Tibial artery (tissue), 4 donors: Measurements from ENCODE around the gene GOLGA2.

Experiments
- DNase-seq, 2 donors: peaks; one replicate each; pipeline ENCODE4 v3.0.0-alpha.2; 2019
- H3K27ac ChIP-seq, 2 donors: fragments of 200-600 bp; sonication (generic) in 1 of 2; 1 replicate in 1 of 2; 2 replicates in 1 of 2; pipeline ENCODE4 v1.5.1; 2018 to 2019; ENCODE audit warnings: mild to moderate bottlenecking in 1 of 2
- H3K27me3 ChIP-seq, 2 donors: fragments of 200-600 bp; sonication (generic) in 1 of 2; one replicate each; pipeline versions ENCODE4 v1.5.1 to v1.6.0; 2016 to 2019
- H3K36me3 ChIP-seq, 3 donors: fragments of 200-600 bp; sonication (generic) in 2 of 3; one replicate each; pipeline ENCODE4 v1.5.1; 2016 to 2019; ENCODE audit warnings: mild to moderate bottlenecking in 2 of 3
- H3K4me1 ChIP-seq, 4 donors: fragments of 200-600 bp; sonication (generic) in 2 of 4; 1 replicate in 3 of 4; 2 replicates in 1 of 4; pipeline ENCODE4 v1.5.1; 2016 to 2019
- H3K4me3 ChIP-seq, 2 donors: fragments of 200-600 bp; sonication (generic) in 1 of 2; 1 replicate in 1 of 2; 2 replicates in 1 of 2; pipeline ENCODE4 v1.5.1; 2018 to 2019; ENCODE audit warnings: mild to moderate bottlenecking in 2 of 2
- H3K9me3 ChIP-seq, 3 donors: fragments of 200-600 bp; sonication (generic) in 1 of 3; one replicate each; pipeline ENCODE4 v1.5.1; 2016 to 2019
- CTCF ChIP-seq, 2 experiments: fragments of 200-600 bp in 1 of 2; fragments of 450-650 bp in 1 of 2; IDR thresholded peaks; one replicate each; pipeline ENCODE4 v1.5.1; 2017 to 2019; ENCODE audit warnings: antibody characterized with exemption in 2 of 2, mild to moderate bottlenecking in 1 of 2, moderate library complexity in 1 of 2
- intact Hi-C: fragments of 100-400 bp; cut with DNase I; formaldehyde crosslinking; loops from one replicate; pipeline ENCODE4 v1.15.0; 2023; ENCODE audit warnings: low total_unique reads

Gene GOLGA2

GRCh38 chr9:128226412-128226801, 49.4 kb downstream of the GOLGA2 start:
- H3K9me3 ChIP-seq, result no peaks in the 10 kb centered on the region
- no peaks in the 10 kb centered on the region for H3K4me1 ChIP-seq
- H3K4me3 ChIP-seq, result no peak overlapping the region
- intact Hi-C loops, result no loop called here
- no peak overlapping the region for H3K27ac ChIP-seq
- no peaks in the 10 kb centered on the region for H3K36me3 ChIP-seq
- no peak for TF ChIP-seq CTCF (IDR thresholded peaks at IDR 0.05)
- DNase-seq, result no peak
- no peaks in the 10 kb centered on the region for H3K27me3 ChIP-seq

- H3K27ac ChIP-seq, result no peak overlapping the region
- no peaks in the 10 kb centered on the region for H3K9me3 ChIP-seq
- DNase-seq, result no peak
- intact Hi-C loops, result no loop called here
- H3K36me3 ChIP-seq, result no peaks in the 10 kb centered on the region
- no peaks in the 10 kb centered on the region for H3K27me3 ChIP-seq
- no peaks in the 10 kb centered on the region for H3K4me1 ChIP-seq
- H3K4me3 ChIP-seq, result no peak overlapping the region
- TF ChIP-seq CTCF (IDR thresholded peaks at IDR 0.05), result no peak
Measured at GRCh38 chr9:128225770-128226411, 49.9 kb downstream of the GOLGA2 start.

GRCh38 chr9:128224877-128225276, 50.9 kb downstream of the GOLGA2 start:
- no peak for TF ChIP-seq CTCF (IDR thresholded peaks at IDR 0.05)
- no peaks in the 10 kb centered on the region for H3K4me1 ChIP-seq
- intact Hi-C loops, result no loop called here
- no peaks in the 10 kb centered on the region for H3K9me3 ChIP-seq
- no peaks in the 10 kb centered on the region for H3K27me3 ChIP-seq
- no peak for DNase-seq
- no peak overlapping the region for H3K4me3 ChIP-seq
- no peaks in the 10 kb centered on the region for H3K36me3 ChIP-seq
- no peak overlapping the region for H3K27ac ChIP-seq

GRCh38 chr9:128222880-128223670, 52.7 kb downstream of the GOLGA2 start:
- no peaks in the 10 kb centered on the region for H3K36me3 ChIP-seq
- H3K9me3 ChIP-seq, result no peaks in the 10 kb centered on the region
- peaks cover 0 to 12% (median 11%) of the 10 kb centered on the region in 4 donors for H3K4me1 ChIP-seq
- no peaks in the 10 kb centered on the region for H3K27me3 ChIP-seq
- no peak for TF ChIP-seq CTCF (IDR thresholded peaks at IDR 0.05)
- intact Hi-C loops, result no loop called here
- no peak for DNase-seq
- H3K27ac ChIP-seq, result no peak overlapping the region
- H3K4me3 ChIP-seq, result no peak overlapping the region

GRCh38 chr9:128222026-128222425, 53.8 kb downstream of the GOLGA2 start:
- no peaks in the 10 kb centered on the region for H3K36me3 ChIP-seq

More at GRCh38 chr9:128222026-128222425, 53.8 kb downstream of the GOLGA2 start:
- Histone ChIP-seq H3K4me3 (no peak overlapping the region), H3K9me3 (no peaks in the 10 kb centered on the region), H3K27ac (no peak overlapping the region), H3K27me3 (no peaks in the 10 kb centered on the region), H3K4me1 (peaks cover 0 to 13% (median 11%) of the 10 kb centered on the region in 4 donors)
- intact Hi-C loops, result no loop called here
- no peak for DNase-seq
- TF ChIP-seq CTCF (IDR thresholded peaks at IDR 0.05), result no peak
